Loucy (cell line): ENCODE data around the gene MPC1.
A peak's percentile ranks its signal among the peaks of the same experiment; 100 is the strongest.

Source experiments
- H2AFZ ChIP-seq: fragments of 200-600 bp; sonication (generic); 2 replicates; pipeline ENCODE4 v1.6.0; 2016; ENCODE audit warnings: antibody characterized with exemption, mild to moderate bottlenecking, low read length, moderate library complexity
- H3F3A ChIP-seq: fragments of 200-600 bp; 2 replicates; pipeline ENCODE4 v1.6.0; 2016; ENCODE audit warnings: antibody characterized with exemption, low read depth, mild to moderate bottlenecking
- H3K27me3 ChIP-seq: fragments of 200-600 bp; sonication (generic); 2 replicates; pipeline ENCODE4 v1.6.1; 2014; ENCODE audit warnings: low read length, mild to moderate bottlenecking; ENCODE audit not compliant: insufficient read depth, poor library complexity, severe bottlenecking
- H3K36me3 ChIP-seq: fragments of 200-600 bp; sonication (generic); 2 replicates; pipeline ENCODE4 v1.6.1; 2016; ENCODE audit warnings: low read length; ENCODE audit not compliant: insufficient read depth
- H3K4me1 ChIP-seq: fragments of 200-600 bp; sonication (generic); 2 replicates; pipeline ENCODE4 v1.5.1; 2014; ENCODE audit warnings: low read length, mild to moderate bottlenecking; ENCODE audit not compliant: insufficient read depth, poor library complexity, severe bottlenecking
- H3K4me2 ChIP-seq: fragments of 200-600 bp; sonication (generic); 2 replicates; pipeline ENCODE4 v1.6.0; 2014; ENCODE audit warnings: antibody characterized with exemption, low read length, low read depth, mild to moderate bottlenecking; ENCODE audit not compliant: poor library complexity, severe bottlenecking
- H3K4me3 ChIP-seq: fragments of 200-600 bp; sonication (generic); 2 replicates; pipeline ENCODE4 v1.5.1; 2014; ENCODE audit warnings: low read length, mild to moderate bottlenecking, mixed read lengths; ENCODE audit not compliant: poor library complexity, severe bottlenecking
- H3K79me2 ChIP-seq: fragments of 200-600 bp; sonication (generic); 2 replicates; pipeline ENCODE4 v1.6.1; 2014; ENCODE audit warnings: low read length; ENCODE audit not compliant: insufficient read depth
- H3K9ac ChIP-seq: fragments of 200-600 bp; sonication (generic); 2 replicates; pipeline ENCODE4 v1.6.0; 2014; ENCODE audit warnings: mild to moderate bottlenecking, low read depth, low read length, moderate library complexity; ENCODE audit not compliant: poor library complexity, severe bottlenecking
- H3K9me2 ChIP-seq: fragments of 200-600 bp; sonication (generic); replicated peaks from 2 replicates; pipeline ENCODE4 v1.6.1; 2016; ENCODE audit warnings: low read depth, low read length, mixed read lengths
- H3K9me3 ChIP-seq: fragments of 200-600 bp; sonication (generic); 2 replicates; pipeline ENCODE4 v1.6.1; 2014; ENCODE audit warnings: mild to moderate bottlenecking, antibody characterized with exemption, low read length, low read depth; ENCODE audit not compliant: insufficient read depth
- H4K20me1 ChIP-seq: fragments of 200-600 bp; sonication (generic); 2 replicates; pipeline ENCODE4 v1.6.0; 2014; ENCODE audit warnings: antibody characterized with exemption, low read length, mild to moderate bottlenecking; ENCODE audit not compliant: insufficient read depth, poor library complexity, severe bottlenecking
- CTCF ChIP-seq: fragments of 200-600 bp; sonication (generic); conservative IDR thresholded peaks from 2 replicates; pipeline ENCODE4 v1.5.1; 2014; ENCODE audit warnings: mild to moderate bottlenecking, antibody characterized with exemption, low read length
- EZH2phosphoT487 ChIP-seq: fragments of 200-600 bp; IDR thresholded peaks from 2 replicates; pipeline ENCODE4 v1.6.1; 2018; ENCODE audit warnings: antibody characterized with exemption, mild to moderate bottlenecking, moderate library complexity, borderline replicate concordance

Gene MPC1

GRCh38 chr6:166344240-166344639, 38.5 kb downstream of the MPC1 start:
- no peaks in the 10 kb centered on the region for H3F3A ChIP-seq
- peaks cover 31% of the 10 kb centered on the region for H3K4me1 ChIP-seq
- H3K79me2 ChIP-seq: peaks cover 35% of the 10 kb centered on the region
- H2AFZ ChIP-seq: no peak overlapping the region
- no peaks in the 10 kb centered on the region for H3K27me3 ChIP-seq
- H3K4me3 ChIP-seq: no peak overlapping the region
- H3K9ac ChIP-seq: no peak overlapping the region
- TF ChIP-seq EZH2phosphoT487 (no peak), CTCF (no peak)
- no peaks in the 10 kb centered on the region for H3K9me2 ChIP-seq
- no peak overlapping the region for H3K4me2 ChIP-seq
- no peaks in the 10 kb centered on the region for H3K36me3 ChIP-seq
- peaks cover 25% of the 10 kb centered on the region for H4K20me1 ChIP-seq
- no peaks in the 10 kb centered on the region for H3K9me3 ChIP-seq

GRCh38 chr6:166343150-166343487, 39.6 kb downstream of the MPC1 start:
- H3K36me3 ChIP-seq: no peaks in the 10 kb centered on the region
- H2AFZ ChIP-seq: no peak overlapping the region; the same call in 1 of the 2 replicates
- peaks cover 41% of the 10 kb centered on the region for H3K4me1 ChIP-seq
- H4K20me1 ChIP-seq: peaks cover 36% of the 10 kb centered on the region
- H3K4me3 ChIP-seq: peak overlapping the region; percentile 98
- H3F3A ChIP-seq: no peaks in the 10 kb centered on the region
- TF ChIP-seq EZH2phosphoT487: no peak
- no peak for TF ChIP-seq CTCF
- peak overlapping the region; percentile 99 for H3K9ac ChIP-seq
- H3K79me2 ChIP-seq: peaks cover 46% of the 10 kb centered on the region
- H3K27me3 ChIP-seq: no peaks in the 10 kb centered on the region
- H3K4me2 ChIP-seq: peak overlapping the region; percentile 84
- H3K9me3 ChIP-seq: no peaks in the 10 kb centered on the region
- H3K9me2 ChIP-seq: no peaks in the 10 kb centered on the region

DNA sequence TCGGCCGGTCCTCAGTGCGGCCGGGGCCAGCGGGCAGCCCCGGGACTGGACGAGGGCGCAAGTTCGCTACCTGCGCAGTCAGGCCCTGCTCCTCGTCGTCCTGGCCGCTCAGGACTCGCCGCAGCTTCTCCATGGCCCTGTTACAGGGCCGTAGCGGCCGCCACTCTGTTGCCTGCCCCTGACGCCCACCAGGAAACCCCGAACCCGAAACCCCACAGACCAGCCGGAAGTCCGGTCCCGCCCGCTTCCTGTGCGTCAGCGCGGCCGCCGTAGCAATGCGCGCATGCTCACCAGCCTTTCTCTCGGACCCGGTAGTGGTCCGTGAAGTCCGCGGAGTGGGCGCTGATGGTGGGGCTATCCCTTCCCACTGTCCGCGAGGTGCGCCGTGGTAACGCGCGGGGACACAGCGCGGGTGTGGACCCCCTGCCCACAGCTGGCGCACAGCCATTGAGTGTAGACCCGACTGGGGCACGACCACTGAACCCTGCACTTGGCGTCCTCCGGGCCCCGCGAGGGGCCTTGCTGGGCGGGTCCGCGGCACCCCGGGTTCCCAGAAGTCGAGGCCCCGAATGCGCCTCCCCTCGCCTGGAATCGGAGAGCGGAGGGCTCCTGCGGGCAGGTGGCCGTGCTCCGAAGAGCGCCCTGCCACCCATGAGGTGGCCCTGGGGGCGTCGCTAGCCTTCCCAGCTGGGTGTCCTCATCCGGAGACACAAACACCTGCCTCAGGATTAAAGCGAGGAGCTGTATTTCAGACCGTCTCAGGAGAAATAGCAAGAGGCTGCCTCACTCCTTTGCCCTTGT, 40.2 kb downstream of the MPC1 start, which contains the start of gene SFT2D1:
Gene SFT2D1 (minus strand): TSS at position 197 of the 801 bp plus-strand sequence. CDS start 64 bp downstream, at position 133.
- H4K20me1 ChIP-seq: peaks cover 40% of the 10 kb centered on the region
- H3K9me2 ChIP-seq: no peaks in the 10 kb centered on the region
- H2AFZ ChIP-seq: peak within 1 kb of the TSS; percentile 93
- peak within 1 kb of the TSS; percentile 84 for H3K4me2 ChIP-seq
- peaks cover 47% of the 10 kb centered on the region for H3K4me1 ChIP-seq
- peaks cover 52% of the 10 kb centered on the region for H3K79me2 ChIP-seq
- H3K9me3 ChIP-seq: no peaks in the 10 kb centered on the region
- H3K4me3 ChIP-seq: peak within 1 kb of the TSS; percentile 98
- H3K36me3 ChIP-seq: no peaks in the 10 kb centered on the region
- H3K9ac ChIP-seq: peak within 1 kb of the TSS; percentile 99
- TF ChIP-seq CTCF: no peak
- no peaks in the 10 kb centered on the region for H3K27me3 ChIP-seq
- H3F3A ChIP-seq: no peaks in the 10 kb centered on the region
